22Rv1 (cell line): ENCODE data around the gene RBM33.

ENCODE experiments used
- CTCF ChIP-seq: fragments of 450-650 bp; IDR thresholded peaks from 2 replicates; pipeline ENCODE4 v1.5.1; 2017; ENCODE audit warnings: mild to moderate bottlenecking
- ZFX ChIP-seq: fragments of 450-650 bp; IDR thresholded peaks from 2 replicates; pipeline ENCODE4 v1.6.1; 2017; ENCODE audit warnings: antibody characterized with exemption, borderline replicate concordance

DNA sequence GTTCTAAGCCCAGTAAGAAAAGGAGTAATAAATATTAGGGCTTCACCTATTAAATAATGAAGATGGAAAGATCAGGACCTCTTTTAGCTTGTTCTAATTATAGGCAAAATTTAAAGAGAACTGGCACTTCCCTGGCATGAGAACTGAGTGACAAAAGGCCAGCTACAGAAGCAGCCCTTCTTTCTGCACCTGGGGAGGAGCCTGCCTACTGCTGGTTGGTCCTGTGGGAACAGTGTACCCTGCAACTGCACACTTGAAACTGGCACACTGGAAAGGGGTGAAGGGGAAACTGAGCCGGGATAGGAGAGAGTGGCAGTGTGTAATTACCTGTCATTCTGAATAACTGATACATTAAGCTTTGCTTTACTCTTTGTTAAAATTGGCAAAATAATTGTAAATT lies 87.4 kb downstream of the RBM33 start:
- no peak for TF ChIP-seq CTCF
- no peak for TF ChIP-seq ZFX
